SU-DHL-6 (cell line): Measurements from ENCODE around the gene FOSL2.

ENCODE experiments used
- CTCF ChIP-seq: fragments of 200-600 bp; sonication (generic); IDR thresholded peaks from one replicate; pipeline ENCODE4 v1.5.1; 2017; ENCODE audit warnings: antibody characterized with exemption, mild to moderate bottlenecking, low read length, moderate library complexity; ENCODE audit not compliant: insufficient read depth, poor library complexity, severe bottlenecking
- EZH2phosphoT487 ChIP-seq: fragments of 200-600 bp; sonication (generic), shearing (Covaris generic); conservative IDR thresholded peaks from 2 replicates; pipeline ENCODE4 v1.6.1; 2018; ENCODE audit warnings: mild to moderate bottlenecking, antibody characterized with exemption, low read length, moderate library complexity, mixed read lengths

- TF ChIP-seq CTCF (no peak), EZH2phosphoT487 (no peak)
Measured at GRCh38 chr2:28398101-28398834, 5.6 kb downstream of the FOSL2 start.
